Spleen (tissue), 11 donors: Measurements from ENCODE around the gene IMMP1L. TPM values are rescaled to one million over a fixed set of nuclear protein-coding genes. Genes with fewer than 3 reads are reported as not detected.

Experiments
- DNase-seq: peaks from one replicate; pipeline ENCODE4 v3.0.0-alpha.2; 2020
- H3K27ac ChIP-seq, 8 donors: fragments of 200-600 bp; sonication (generic) in 7 of 8; 1 replicate in 4 of 8; 2 replicates in 4 of 8; pipeline versions ENCODE4 v1.5.0 to v1.8.0; 2016 to 2021; ENCODE audit warnings: inconsistent platforms in 4 of 8, mild to moderate bottlenecking in 4 of 8, moderate library complexity in 1 of 8
- H3K27me3 ChIP-seq, 7 donors: fragments of 200-600 bp; sonication (generic) in 6 of 7; replicated peaks in 1 of 7; 1 replicate in 4 of 7; 2 replicates in 3 of 7; pipeline versions ENCODE4 v1.5.0 to v1.8.0; 2016 to 2021; ENCODE audit warnings: inconsistent platforms in 3 of 7, mild to moderate bottlenecking in 1 of 7
- H3K36me3 ChIP-seq, 6 donors: fragments of 200-600 bp; sonication (generic) in 5 of 6; 1 replicate in 4 of 6; 2 replicates in 2 of 6; pipeline versions ENCODE4 v1.5.0 to v1.8.0; 2016 to 2021; ENCODE audit warnings: inconsistent platforms in 2 of 6
- H3K4me1 ChIP-seq, 6 donors: fragments of 200-600 bp; sonication (generic) in 5 of 6; 1 replicate in 3 of 6; 2 replicates in 3 of 6; pipeline versions ENCODE4 v1.5.0 to v1.8.0; 2016 to 2021; ENCODE audit warnings: inconsistent platforms in 3 of 6
- H3K4me3 ChIP-seq, 8 donors: fragments of 200-600 bp; sonication (generic) in 7 of 8; 1 replicate in 4 of 8; 2 replicates in 4 of 8; pipeline versions ENCODE4 v1.5.0 to v1.8.0; 2016 to 2021; ENCODE audit warnings: inconsistent platforms in 4 of 8, mild to moderate bottlenecking in 4 of 8, moderate library complexity in 2 of 8
- H3K9me3 ChIP-seq, 8 donors: fragments of 200-600 bp; sonication (generic) in 7 of 8; 1 replicate in 4 of 8; 2 replicates in 4 of 8; pipeline versions ENCODE4 v1.5.0 to v1.8.0; 2016 to 2021; ENCODE audit warnings: inconsistent platforms in 4 of 8
- POLR2A ChIP-seq, 3 donors: fragments of 450-650 bp; IDR thresholded peaks; one replicate each; pipeline ENCODE4 v1.5.1; 2017; ENCODE audit warnings: antibody characterized with exemption in 3 of 3, mild to moderate bottlenecking in 1 of 3
- POLR2AphosphoS5 ChIP-seq, 3 donors: sonication (generic); formaldehyde crosslinking; IDR thresholded peaks; one replicate each; pipeline ENCODE4 v1.5.1; 2017; ENCODE audit warnings: antibody characterized with exemption in 3 of 3
- WGBS, 5 donors: extraction: QIAGEN DNeasy Blood & Tissue Kit in 3 of 5; methylation state at CpG; one replicate each; pipeline versions ENCODE4 v1.1.5 to v1.1.7; 2013 to 2018; 5-methylcytosine and 5-hydroxymethylcytosine counted together
- intact Hi-C: fragments of 100-400 bp; cut with DNase I; formaldehyde crosslinking; loops from one replicate; pipeline ENCODE4 v1.15.0; 2023; ENCODE audit warnings: low total_unique reads
- polyA plus RNA-seq, 3 donors: library from polyadenylated mRNA; stranded (reverse); fragments of 200-250 nt; gene quantifications; one replicate each; pipeline ENCODE4 v1.2.1, GENCODE V29; 2013
- total RNA-seq, 7 donors: library from RNA; depleted of rRNA in 3 of 7; stranded (reverse); fragments of >200 nt in 3 of 7; fragmentation: NEBNext Ultra II Directional in 4 of 7; extraction: Animal tissue kit (Norgen Biotek cat#: 25700) in 4 of 7; gene quantifications; one replicate each; pipeline versions ENCODE4 v1.1.0 to v1.2.1, GENCODE V29; 2016 to 2021
- TF ChIP-seq, protein P1 (sequence below), 11 experiments: fragments of 200-600 bp in 7 of 11; fragments of 450-650 bp in 4 of 11; sonication (generic) in 4 of 11; IDR thresholded peaks in 8 of 11; conservative IDR thresholded peaks in 3 of 11; 1 replicate in 7 of 11; 2 replicates in 4 of 11; pipeline versions ENCODE4 v1.4.0 to v1.8.0; 2016 to 2021; ENCODE audit warnings: antibody characterized with exemption in 11 of 11, inconsistent platforms in 4 of 11, mild to moderate bottlenecking in 1 of 11
- donor health status: healthy with polysubstance abuse.
- donor health status: DM: no; HTN: no; CAD: no; lungs with moderate emphysema.
- donor health status: DM: no; HTN: no; CAD: no.
- donor health status: Bipolar disorder and iron deficiency.
- donor health status: healthy.
- donor health status: DM: no; HTN: no; CAD: no.
- donor health status: DM: yes; HTN: yes; CAD: no.

Gene IMMP1L
- total and polyA plus RNA-seq, 10 donors: 13.5 to 33.1 (median 20.1) TPM

DNA sequence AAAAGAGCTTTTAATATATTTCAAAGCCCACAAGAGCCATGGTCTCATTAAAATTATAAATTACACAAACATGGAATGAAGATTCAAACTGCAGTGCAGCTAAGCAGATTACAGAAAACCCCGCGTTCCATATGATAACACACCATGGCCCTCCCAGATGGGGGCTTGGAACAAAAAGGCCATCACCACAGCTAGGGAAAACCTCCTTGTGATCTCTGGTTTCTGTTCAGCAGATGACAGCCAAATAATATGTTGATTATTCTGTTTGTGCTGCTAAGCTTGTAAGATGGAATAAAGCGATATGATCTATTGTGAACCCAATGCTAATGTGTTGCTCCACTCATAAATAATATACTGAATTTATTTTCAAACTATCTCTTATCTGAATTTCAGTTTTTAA lies 28.5 kb downstream of the IMMP1L start:
- H3K9me3 ChIP-seq: no peaks in the 10 kb centered on the region
- no peak for DNase-seq
- no peaks in the 10 kb centered on the region for H3K27me3 ChIP-seq
- intact Hi-C loops: no loop called here
- H3K4me3 ChIP-seq: no peak overlapping the region
- TF ChIP-seq, protein P1, sequence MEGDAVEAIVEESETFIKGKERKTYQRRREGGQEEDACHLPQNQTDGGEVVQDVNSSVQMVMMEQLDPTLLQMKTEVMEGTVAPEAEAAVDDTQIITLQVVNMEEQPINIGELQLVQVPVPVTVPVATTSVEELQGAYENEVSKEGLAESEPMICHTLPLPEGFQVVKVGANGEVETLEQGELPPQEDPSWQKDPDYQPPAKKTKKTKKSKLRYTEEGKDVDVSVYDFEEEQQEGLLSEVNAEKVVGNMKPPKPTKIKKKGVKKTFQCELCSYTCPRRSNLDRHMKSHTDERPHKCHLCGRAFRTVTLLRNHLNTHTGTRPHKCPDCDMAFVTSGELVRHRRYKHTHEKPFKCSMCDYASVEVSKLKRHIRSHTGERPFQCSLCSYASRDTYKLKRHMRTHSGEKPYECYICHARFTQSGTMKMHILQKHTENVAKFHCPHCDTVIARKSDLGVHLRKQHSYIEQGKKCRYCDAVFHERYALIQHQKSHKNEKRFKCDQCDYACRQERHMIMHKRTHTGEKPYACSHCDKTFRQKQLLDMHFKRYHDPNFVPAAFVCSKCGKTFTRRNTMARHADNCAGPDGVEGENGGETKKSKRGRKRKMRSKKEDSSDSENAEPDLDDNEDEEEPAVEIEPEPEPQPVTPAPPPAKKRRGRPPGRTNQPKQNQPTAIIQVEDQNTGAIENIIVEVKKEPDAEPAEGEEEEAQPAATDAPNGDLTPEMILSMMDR (IDR thresholded peaks at IDR 0.05 in 8 of 11, conservative IDR thresholded peaks at IDR 0.05 in 3 of 11): no peak
- no peak for TF ChIP-seq POLR2AphosphoS5 (IDR thresholded peaks at IDR 0.05)
- TF ChIP-seq POLR2A (IDR thresholded peaks at IDR 0.05): no peak
- no peak overlapping the region for H3K27ac ChIP-seq
- 97 to 99% (median 98%) methylated on average over 3 of the region's 3 CpGs for WGBS, 5 donors
- no peaks in the 10 kb centered on the region for H3K36me3 ChIP-seq
- H3K4me1 ChIP-seq: no peaks in the 10 kb centered on the region

DNA sequence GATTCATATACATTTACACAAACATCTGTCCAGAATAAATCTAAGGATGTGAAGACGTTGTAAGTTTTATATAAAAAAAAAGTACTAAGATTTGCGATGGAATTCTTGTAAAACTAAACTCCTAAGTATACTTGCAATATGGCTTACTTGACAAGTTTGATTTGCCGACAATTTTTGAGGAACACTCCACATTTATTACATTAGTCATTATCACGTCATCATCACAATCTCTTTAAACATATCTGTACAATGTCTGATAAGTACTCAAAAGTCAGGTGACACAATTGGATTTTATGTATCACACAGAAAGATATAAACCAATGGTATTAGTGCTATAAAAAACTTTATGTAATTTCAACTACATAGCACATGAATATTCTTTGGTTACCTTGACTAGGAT lies 30.4 kb downstream of the IMMP1L start:
- Histone ChIP-seq H3K9me3 (no peaks in the 10 kb centered on the region), H3K4me1 (no peaks in the 10 kb centered on the region)
- WGBS, 5 donors: 94 to 98% (median 96%) methylated on average over 4 of the region's 4 CpGs

DNA sequence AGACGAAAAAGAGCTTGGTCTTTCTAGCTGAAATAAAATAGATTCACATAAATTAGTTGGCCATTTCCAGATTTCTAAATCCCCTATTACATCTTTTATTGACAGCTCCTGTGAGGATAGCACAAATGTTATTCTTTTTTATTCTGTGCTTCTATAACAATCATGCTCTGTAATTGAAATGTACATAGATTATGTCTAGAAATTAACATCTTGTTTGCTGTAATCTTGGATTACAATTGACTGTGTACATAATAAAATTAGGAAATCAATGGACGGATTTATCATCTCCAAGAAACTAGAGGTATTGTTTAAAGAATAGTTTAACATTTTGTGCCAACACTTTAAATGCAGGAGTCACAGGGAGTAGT lies 31.2 kb downstream of the IMMP1L start:
- H3K9me3 ChIP-seq: no peaks in the 10 kb centered on the region
- no peak for TF ChIP-seq POLR2A (IDR thresholded peaks at IDR 0.05)
- TF ChIP-seq POLR2AphosphoS5 (IDR thresholded peaks at IDR 0.05): no peak
- TF ChIP-seq, protein P1 (IDR thresholded peaks at IDR 0.05 in 8 of 11, conservative IDR thresholded peaks at IDR 0.05 in 3 of 11): no peak
- H3K27ac ChIP-seq: no peak overlapping the region
- H3K36me3 ChIP-seq: no peaks in the 10 kb centered on the region
- H3K4me1 ChIP-seq: no peaks in the 10 kb centered on the region
- WGBS, 5 donors: 93 to 98% (median 95%) methylated on average over 2 of the region's 2 CpGs
- H3K4me3 ChIP-seq: no peak overlapping the region
- DNase-seq: no peak
- intact Hi-C loops: no loop called here
- no peaks in the 10 kb centered on the region for H3K27me3 ChIP-seq

More for the DNA sequence above, 30.4 kb downstream of the IMMP1L start:
- no peaks in the 10 kb centered on the region for H3K27me3 ChIP-seq
- TF ChIP-seq, protein P1 (IDR thresholded peaks at IDR 0.05 in 8 of 11, conservative IDR thresholded peaks at IDR 0.05 in 3 of 11): no peak
- no peak for TF ChIP-seq POLR2AphosphoS5 (IDR thresholded peaks at IDR 0.05)
- no peak for TF ChIP-seq POLR2A (IDR thresholded peaks at IDR 0.05)
- no peak overlapping the region for H3K4me3 ChIP-seq
- intact Hi-C loops: no loop called here
- no peak overlapping the region for H3K27ac ChIP-seq
- DNase-seq: no peak
- H3K36me3 ChIP-seq: no peaks in the 10 kb centered on the region

DNA sequence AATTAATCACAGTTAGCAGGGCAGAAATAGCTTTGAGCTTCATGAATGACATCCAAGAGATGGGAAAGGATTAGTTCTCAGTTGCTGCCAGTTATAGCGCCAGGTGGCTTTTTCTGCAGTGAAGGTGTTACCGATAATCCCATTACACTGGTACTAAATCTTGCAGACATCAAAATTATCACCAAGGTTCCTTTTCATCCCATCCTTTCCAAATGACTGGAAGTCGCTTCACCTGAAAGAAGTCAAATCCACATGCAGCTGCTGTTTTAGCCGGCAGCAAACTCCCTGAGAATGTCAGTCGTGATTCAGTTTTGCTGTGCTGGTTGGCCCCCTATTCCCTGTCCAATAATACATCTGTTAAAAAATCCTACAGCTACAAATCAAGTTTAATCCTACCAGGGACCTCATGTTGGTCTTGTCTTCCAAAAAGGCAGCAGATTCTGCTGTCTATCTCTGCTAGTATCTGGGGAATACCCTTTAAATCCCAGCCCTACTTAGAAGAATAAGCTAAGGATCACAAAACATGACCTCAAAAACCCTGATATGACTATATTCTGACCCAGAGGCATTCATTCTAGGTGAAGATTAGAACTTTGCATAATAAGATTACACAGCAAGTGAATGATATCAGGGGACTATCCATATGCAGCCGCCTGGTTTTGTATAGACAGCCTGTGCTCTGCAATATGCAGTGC lies 31.7 kb downstream of the IMMP1L start:
- DNase-seq: no peak
- Histone ChIP-seq H3K4me3 (no peak overlapping the region), H3K27ac (no peak overlapping the region), H3K4me1 (no peaks in the 10 kb centered on the region), H3K36me3 (no peaks in the 10 kb centered on the region), H3K9me3 (no peaks in the 10 kb centered on the region), H3K27me3 (no peaks in the 10 kb centered on the region)
- 92 to 97% (median 93%) methylated on average over 6 of the region's 6 CpGs for WGBS, 5 donors
- intact Hi-C loops: no loop called here
- TF ChIP-seq, protein P1 (IDR thresholded peaks at IDR 0.05 in 8 of 11, conservative IDR thresholded peaks at IDR 0.05 in 3 of 11): no peak
- TF ChIP-seq POLR2AphosphoS5 (IDR thresholded peaks at IDR 0.05): no peak
- no peak for TF ChIP-seq POLR2A (IDR thresholded peaks at IDR 0.05)
